GM12875 (cell line): ENCODE results near the gene RFXANK.
A peak's percentile ranks its signal among the peaks of the same experiment; 100 is the strongest.

Experiments used
- H3K4me3 ChIP-seq: one replicate; pipeline ENCODE4 v1.5.1; 2011; ENCODE audit warnings: low read depth, low read length, control low read depth
- TF ChIP-seq, protein P1 (sequence below): IDR thresholded peaks from 2 replicates; pipeline ENCODE4 v1.5.1; 2011; ENCODE audit warnings: low read depth, mild to moderate bottlenecking, control low read depth, inconsistent platforms, low read length, moderate library complexity, borderline replicate concordance; ENCODE audit not compliant: insufficient read depth

The RFXANK gene

DNA sequence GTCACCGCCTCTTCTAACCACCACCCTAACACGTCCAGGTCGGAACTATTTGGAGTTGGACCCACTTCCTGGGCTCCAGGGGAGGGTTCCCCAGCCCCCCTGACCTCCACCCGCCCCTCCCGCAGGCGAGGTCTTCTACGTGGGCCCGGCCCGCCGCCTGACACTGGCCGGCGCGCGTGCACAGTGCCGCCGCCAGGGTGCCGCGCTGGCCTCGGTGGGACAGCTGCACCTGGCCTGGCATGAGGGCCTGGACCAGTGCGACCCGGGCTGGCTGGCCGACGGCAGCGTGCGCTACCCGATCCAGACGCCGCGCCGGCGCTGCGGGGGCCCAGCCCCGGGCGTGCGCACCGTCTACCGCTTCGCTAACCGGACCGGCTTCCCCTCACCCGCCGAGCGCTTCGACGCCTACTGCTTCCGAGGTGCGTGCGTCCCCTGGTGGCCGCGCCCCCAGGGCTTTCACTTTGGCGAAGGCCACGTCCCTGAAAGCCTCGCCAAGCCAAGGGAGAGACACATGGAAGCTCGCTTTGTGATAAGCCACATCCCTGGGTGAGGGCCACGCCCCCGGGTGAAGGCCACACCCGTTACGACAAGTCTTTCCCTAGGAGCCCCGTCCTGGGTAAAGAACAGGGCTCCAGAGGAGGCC is 32.9 kb downstream of the RFXANK start:
- TF ChIP-seq, protein P1, sequence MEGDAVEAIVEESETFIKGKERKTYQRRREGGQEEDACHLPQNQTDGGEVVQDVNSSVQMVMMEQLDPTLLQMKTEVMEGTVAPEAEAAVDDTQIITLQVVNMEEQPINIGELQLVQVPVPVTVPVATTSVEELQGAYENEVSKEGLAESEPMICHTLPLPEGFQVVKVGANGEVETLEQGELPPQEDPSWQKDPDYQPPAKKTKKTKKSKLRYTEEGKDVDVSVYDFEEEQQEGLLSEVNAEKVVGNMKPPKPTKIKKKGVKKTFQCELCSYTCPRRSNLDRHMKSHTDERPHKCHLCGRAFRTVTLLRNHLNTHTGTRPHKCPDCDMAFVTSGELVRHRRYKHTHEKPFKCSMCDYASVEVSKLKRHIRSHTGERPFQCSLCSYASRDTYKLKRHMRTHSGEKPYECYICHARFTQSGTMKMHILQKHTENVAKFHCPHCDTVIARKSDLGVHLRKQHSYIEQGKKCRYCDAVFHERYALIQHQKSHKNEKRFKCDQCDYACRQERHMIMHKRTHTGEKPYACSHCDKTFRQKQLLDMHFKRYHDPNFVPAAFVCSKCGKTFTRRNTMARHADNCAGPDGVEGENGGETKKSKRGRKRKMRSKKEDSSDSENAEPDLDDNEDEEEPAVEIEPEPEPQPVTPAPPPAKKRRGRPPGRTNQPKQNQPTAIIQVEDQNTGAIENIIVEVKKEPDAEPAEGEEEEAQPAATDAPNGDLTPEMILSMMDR = peak; percentile 80
- H3K4me3 ChIP-seq = peak overlapping the region; percentile 42

DNA sequence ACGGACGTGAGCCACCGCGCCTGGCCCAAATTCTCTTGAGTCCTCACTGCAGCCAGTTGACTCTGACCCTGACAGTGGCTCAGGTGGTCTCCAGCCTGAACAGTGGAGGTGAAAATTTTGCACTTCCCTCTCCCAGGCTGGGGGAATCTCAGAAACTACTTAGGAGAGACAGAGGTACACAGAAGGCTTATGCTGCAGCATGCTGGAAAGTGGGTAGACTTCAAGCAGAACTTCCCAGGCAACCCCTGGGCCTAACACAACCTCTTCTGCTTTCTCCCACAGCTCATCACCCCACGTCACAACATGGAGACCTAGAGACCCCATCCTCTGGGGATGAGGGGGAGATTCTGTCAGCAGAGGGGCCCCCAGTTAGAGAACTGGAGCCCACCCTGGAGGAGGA is 34.1 kb downstream of the RFXANK start:
- H3K4me3 ChIP-seq = no peak overlapping the region
- TF ChIP-seq, protein P1 = no peak

DNA sequence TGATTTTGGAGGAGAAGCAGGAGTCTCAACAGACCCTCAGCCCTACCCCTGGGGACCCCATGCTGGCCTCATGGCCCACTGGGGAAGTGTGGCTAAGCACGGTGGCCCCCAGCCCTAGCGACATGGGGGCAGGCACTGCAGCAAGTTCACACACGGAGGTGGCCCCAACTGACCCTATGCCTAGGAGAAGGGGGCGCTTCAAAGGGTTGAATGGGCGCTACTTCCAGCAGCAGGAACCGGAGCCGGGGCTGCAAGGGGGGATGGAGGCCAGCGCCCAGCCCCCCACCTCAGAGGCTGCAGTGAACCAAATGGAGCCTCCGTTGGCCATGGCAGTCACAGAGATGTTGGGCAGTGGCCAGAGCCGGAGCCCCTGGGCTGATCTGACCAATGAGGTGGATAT is 34.6 kb downstream of the RFXANK start:
- TF ChIP-seq, protein P1 = no peak
- H3K4me3 ChIP-seq = no peak overlapping the region

DNA sequence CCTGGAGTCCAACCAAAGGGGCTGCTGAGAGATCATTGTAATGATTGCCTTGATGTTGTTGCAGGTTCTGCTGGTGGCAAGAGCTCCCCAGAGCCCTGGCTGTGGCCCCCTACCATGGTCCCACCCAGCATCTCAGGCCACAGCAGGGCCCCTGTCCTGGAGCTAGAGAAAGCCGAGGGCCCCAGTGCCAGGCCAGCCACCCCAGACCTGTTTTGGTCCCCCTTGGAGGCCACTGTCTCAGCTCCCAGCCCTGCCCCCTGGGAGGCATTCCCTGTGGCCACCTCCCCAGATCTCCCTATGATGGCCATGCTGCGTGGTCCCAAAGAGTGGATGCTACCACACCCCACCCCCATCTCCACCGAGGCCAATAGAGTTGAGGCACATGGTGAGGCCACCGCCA is 35.2 kb downstream of the RFXANK start:
- TF ChIP-seq, protein P1 = no peak
- H3K4me3 ChIP-seq = no peak overlapping the region

DNA sequence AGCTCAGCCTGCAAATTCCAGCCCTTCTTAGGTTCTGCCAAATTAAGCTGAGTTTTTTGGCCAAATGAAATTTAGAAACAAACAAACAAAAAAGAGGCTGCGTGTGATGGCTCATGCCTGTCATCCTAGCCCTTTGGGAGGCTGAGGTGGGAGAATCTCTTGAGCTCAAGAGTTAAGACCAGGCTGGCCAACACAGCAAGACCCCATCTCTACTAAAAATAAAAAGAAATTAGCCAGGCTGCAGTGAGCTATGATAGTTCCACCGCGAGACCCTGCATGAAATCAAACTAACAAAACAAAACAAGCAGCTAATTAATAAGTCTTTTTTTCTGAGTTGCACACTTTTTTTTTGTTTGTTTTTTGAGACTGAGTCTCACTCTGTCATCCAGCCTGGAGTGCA is 37.6 kb downstream of the RFXANK start:
- H3K4me3 ChIP-seq = no peak overlapping the region
- TF ChIP-seq, protein P1 = no peak

DNA sequence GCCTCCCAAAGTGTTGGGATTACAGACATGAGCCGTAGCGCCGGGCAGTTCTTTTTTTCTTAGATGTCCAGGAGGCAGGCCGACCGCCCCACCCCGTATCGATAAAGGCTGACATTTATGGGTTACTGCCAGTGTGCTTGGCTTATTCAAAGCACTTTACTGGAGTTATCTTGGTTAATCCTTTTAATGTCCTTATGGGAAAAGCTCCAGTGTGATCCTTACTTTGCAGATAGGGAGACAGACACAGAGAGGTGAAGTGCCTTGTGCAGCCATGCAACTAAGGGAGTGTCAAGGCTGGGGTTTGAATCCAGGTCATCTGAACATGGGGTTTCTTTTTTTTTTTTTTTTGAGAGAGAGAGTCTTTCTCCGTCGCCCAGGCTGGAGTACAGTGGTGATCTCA is 38.9 kb downstream of the RFXANK start:
- TF ChIP-seq, protein P1 = no peak
- no peak overlapping the region for H3K4me3 ChIP-seq

DNA sequence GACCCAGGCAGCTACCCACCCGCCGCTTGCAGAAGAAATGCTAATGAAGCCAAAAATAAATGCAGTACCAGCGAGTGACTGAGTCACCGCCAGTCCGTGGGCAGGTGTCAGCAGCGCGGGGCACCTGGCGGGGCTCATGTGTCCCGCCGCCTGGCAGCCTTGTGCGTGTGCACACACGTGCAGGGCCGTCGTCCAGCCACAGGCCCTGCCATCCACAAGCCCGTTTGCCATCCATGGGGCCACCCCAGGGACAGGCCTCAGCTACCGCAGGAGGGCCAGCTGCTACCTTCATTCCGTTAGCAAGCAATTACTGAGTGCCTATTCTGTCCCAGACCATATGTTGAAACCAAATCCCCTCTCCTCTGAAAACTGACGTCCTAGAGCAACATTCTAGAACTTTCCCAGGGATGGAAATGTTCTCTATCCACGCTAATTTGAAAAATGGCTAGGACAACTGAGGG is 40.2 kb downstream of the RFXANK start:
- H3K4me3 ChIP-seq = no peak overlapping the region
- TF ChIP-seq, protein P1 = no peak
